Right cardiac atrium (tissue), 5 donors: ENCODE data around the gene LTN1. TPM values are rescaled to one million over a fixed set of nuclear protein-coding genes. Genes with fewer than 3 reads are reported as not detected.
A peak's percentile ranks its signal among the peaks of the same experiment; 100 is the strongest.

Experiments
- ATAC-seq, 2 donors: fragments of 200-7000 bp; cut with Tn5 transposase; one replicate each; pipeline versions ENCODE4 v1.8.0 to v1.9.1; 2020; ENCODE audit warnings: moderate library complexity in 2 of 2, mild to moderate bottlenecking in 1 of 2
- DNase-seq, 3 donors: peaks; one replicate each; pipeline ENCODE4 v3.0.0-alpha.2; 2020
- H3K27ac ChIP-seq: one replicate; pipeline ENCODE4 v1.5.1; 2013; ENCODE audit warnings: mild to moderate bottlenecking, low read length, control low read depth, moderate library complexity
- H3K27me3 ChIP-seq: one replicate; pipeline ENCODE4 v1.6.1; 2013; ENCODE audit not compliant: control insufficient read depth, insufficient read depth
- H3K4me1 ChIP-seq: one replicate; pipeline ENCODE4 v1.6.1; 2013; ENCODE audit warnings: low read length; ENCODE audit not compliant: control insufficient read depth, insufficient read depth
- H3K4me3 ChIP-seq: one replicate; pipeline ENCODE4 v1.5.1; 2013; ENCODE audit warnings: low read length, control low read depth
- H3K9me3 ChIP-seq: one replicate; pipeline ENCODE4 v1.6.1; 2013; ENCODE audit warnings: low read length; ENCODE audit not compliant: control insufficient read depth
- WGBS: extraction: QIAGEN DNeasy Blood & Tissue Kit; methylation state at CpG from one replicate; pipeline ENCODE4 v1.1.7; 2013; 5-methylcytosine and 5-hydroxymethylcytosine counted together
- intact Hi-C, 4 donors: fragments of 100-400 bp; cut with DNase I; formaldehyde crosslinking; loops; one replicate each; pipeline versions ENCODE4 v1.11.0 to v1.14.0; 2022 to 2023
- polyA plus RNA-seq: library from polyadenylated mRNA; stranded (reverse); fragments of 200-250 nt; gene quantifications from one replicate; pipeline ENCODE4 v1.2.3, GENCODE V29; 2013
- total RNA-seq, 4 donors: library from RNA; stranded (reverse); fragmentation: NEBNext Ultra II Directional; extraction: Animal tissue kit (Norgen Biotek cat#: 25700); gene quantifications; one replicate each; pipeline ENCODE4 v1.2.1, GENCODE V29; 2021
- donor health status: healthy with polysubstance abuse.
- donor health status: DM: no; HTN: yes; CAD: no.
- donor health status: DM: no; HTN: no; CAD: no.
- donor health status: DM: no; HTN: yes; CAD: no; lungs with severe emphysema.
- donor health status: DM: yes; HTN: yes; CAD: no.

LTN1 gene
- total and polyA plus RNA-seq, 5 donors: 4.8 to 20.0 (median 18.2) TPM

GRCh38 chr21:28982637-28983036, 10.0 kb downstream of the LTN1 start:
- ATAC-seq: no peak
- 82% methylated on average over 1 of the region's 1 CpG for WGBS
- Histone ChIP-seq H3K4me3 (no peak overlapping the region), H3K4me1 (no peaks in the 10 kb centered on the region), H3K9me3 (no peaks in the 10 kb centered on the region), H3K27ac (no peak overlapping the region), H3K27me3 (no peaks in the 10 kb centered on the region)
- no peak for DNase-seq
- intact Hi-C loops: no loop called here

- H3K27ac ChIP-seq: no peak overlapping the region
- DNase-seq (no peak), ATAC-seq (no peak)
- 85% methylated on average over 1 of the region's 1 CpG for WGBS
- H3K4me3 ChIP-seq: no peak overlapping the region
- no peaks in the 10 kb centered on the region for H3K4me1 ChIP-seq
- intact Hi-C loops: no loop called here
- no peaks in the 10 kb centered on the region for H3K9me3 ChIP-seq
- no peaks in the 10 kb centered on the region for H3K27me3 ChIP-seq
These were observed 13.6 kb downstream of the LTN1 start for GRCh38 chr21:28979092-28979491.

DNA sequence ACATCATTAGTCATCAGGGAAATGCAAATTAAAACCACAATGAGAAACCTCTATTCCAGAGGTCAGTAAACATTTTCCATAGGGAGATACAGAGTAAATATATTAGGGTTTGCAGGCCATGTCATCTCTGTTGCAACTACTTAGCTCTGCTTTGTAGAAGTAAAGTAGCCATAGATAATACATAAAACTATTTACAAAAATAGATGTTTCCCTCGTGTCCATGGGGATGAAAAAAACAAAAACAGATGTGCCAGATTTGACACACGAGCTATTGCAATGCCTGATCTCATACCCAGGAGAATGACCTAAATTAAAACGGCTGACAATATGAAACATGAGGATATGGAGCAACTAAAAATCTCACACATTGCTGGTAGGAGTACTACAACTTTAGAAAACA, 17.3 kb downstream of the LTN1 start:
- no peak for ATAC-seq
- Histone ChIP-seq H3K27me3 (no peaks in the 10 kb centered on the region), H3K27ac (no peak overlapping the region), H3K4me3 (no peak overlapping the region), H3K9me3 (no peaks in the 10 kb centered on the region), H3K4me1 (no peaks in the 10 kb centered on the region)
- WGBS: 21% methylated on average over 3 of the region's 3 CpGs
- intact Hi-C loops: no loop called here
- DNase-seq: no peak

- intact Hi-C loops: no loop called here
- 92% methylated on average over 6 of the region's 6 CpGs for WGBS
- DNase-seq (no peak), ATAC-seq (no peak)
- H3K9me3 ChIP-seq: no peaks in the 10 kb centered on the region
- no peaks in the 10 kb centered on the region for H3K4me1 ChIP-seq
- no peaks in the 10 kb centered on the region for H3K27me3 ChIP-seq
- H3K4me3 ChIP-seq: no peak overlapping the region
- H3K27ac ChIP-seq: no peak overlapping the region
These were observed 18.0 kb downstream of the LTN1 start for GRCh38 chr21:28974531-28975227.

DNA sequence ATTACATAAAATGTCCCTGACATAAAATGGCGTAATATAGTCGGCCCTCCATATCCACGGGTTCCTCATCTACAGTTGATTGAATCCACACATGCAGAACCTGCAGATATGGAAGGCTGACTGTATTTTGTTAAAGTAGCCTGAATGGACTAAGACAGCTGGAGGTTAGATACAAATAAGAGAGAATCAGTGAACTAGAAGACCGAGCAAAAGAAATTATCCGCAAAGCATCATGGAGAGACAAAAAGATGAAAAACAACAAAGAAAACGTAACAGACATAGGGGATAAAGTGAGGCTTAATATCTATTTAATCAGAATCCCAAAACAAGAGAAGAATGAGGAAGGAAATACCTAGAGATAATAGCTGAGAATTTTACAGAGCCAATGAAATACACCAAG, 20.3 kb downstream of the LTN1 start:
- intact Hi-C loops: no loop called here
- Histone ChIP-seq H3K4me1 (no peaks in the 10 kb centered on the region), H3K9me3 (no peaks in the 10 kb centered on the region), H3K4me3 (no peak overlapping the region), H3K27ac (no peak overlapping the region), H3K27me3 (no peaks in the 10 kb centered on the region)
- WGBS: 97% methylated on average over 6 of the region's 6 CpGs
- ATAC-seq: no peak
- DNase-seq: no peak

- DNase-seq (no peak), ATAC-seq (peak; percentile 49 to 81)
- H3K27me3 ChIP-seq: no peaks in the 10 kb centered on the region
- intact Hi-C loops: no loop called here
- no peaks in the 10 kb centered on the region for H3K9me3 ChIP-seq
- H3K4me3 ChIP-seq: no peak overlapping the region
- no peaks in the 10 kb centered on the region for H3K4me1 ChIP-seq
- WGBS: 77% methylated on average over 2 of the region's 2 CpGs
- H3K27ac ChIP-seq: no peak overlapping the region
These were observed 21.5 kb downstream of the LTN1 start for GRCh38 chr21:28971171-28971570.

DNA sequence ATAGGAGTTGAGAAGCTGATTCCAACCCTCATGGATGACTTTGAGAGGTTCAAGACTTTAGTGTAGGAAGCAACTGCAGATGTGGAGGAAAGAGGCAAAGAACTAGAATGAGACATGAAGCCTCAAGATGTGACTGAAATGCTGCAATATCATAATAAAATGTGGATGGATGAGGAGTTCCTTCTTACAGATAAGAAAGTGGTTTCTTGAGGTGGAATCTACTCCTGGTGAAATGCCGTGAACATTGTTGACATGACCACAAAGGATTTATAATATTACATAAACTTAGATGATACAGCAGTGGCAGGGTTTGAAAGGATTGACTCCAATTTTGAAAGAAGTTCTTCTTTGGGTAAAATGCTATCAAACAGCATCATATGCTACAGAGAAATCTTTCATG, 28.8 kb downstream of the LTN1 start:
- H3K27me3 ChIP-seq: no peaks in the 10 kb centered on the region
- 100% methylated on average over 1 of the region's 1 CpG for WGBS

DNA sequence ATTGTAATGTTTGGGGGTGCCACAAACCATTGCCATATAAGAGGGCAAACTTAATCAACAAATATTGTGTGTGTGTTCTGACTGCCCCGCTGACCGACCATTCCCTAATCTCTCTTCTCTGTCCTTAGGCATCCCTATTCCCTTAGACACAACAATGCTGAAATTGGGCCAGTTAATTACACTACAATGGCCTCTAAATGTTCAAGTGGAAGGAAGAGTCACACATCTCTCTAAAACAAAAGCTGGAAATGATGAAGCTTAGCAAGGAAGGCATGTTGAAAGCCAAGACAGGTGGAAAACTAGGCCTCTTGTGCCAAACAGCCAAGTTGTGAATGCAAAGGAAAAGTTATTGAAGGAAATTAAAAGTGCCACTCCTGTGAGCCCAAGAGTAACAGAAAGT, 30.2 kb downstream of the LTN1 start:
- WGBS: 75% methylated on average over 2 of the region's 2 CpGs
- ATAC-seq (no peak), DNase-seq (no peak)
- Histone ChIP-seq H3K4me1 (no peaks in the 10 kb centered on the region), H3K9me3 (no peaks in the 10 kb centered on the region), H3K27ac (no peak overlapping the region), H3K4me3 (no peak overlapping the region), H3K27me3 (no peaks in the 10 kb centered on the region)
- intact Hi-C loops: no loop called here

More for the DNA sequence above, 28.8 kb downstream of the LTN1 start:
- intact Hi-C loops: no loop called here
- Histone ChIP-seq H3K4me1 (no peaks in the 10 kb centered on the region), H3K9me3 (no peaks in the 10 kb centered on the region), H3K27ac (no peak overlapping the region), H3K4me3 (no peak overlapping the region)
- DNase-seq (no peak), ATAC-seq (no peak)

GRCh38 chr21:28961927-28962326, 30.8 kb downstream of the LTN1 start:
- Histone ChIP-seq H3K4me1 (no peaks in the 10 kb centered on the region), H3K4me3 (no peak overlapping the region), H3K9me3 (no peaks in the 10 kb centered on the region), H3K27me3 (no peaks in the 10 kb centered on the region), H3K27ac (no peak overlapping the region)
- 87% methylated on average over 3 of the region's 3 CpGs for WGBS
- DNase-seq (no peak), ATAC-seq (no peak)
- intact Hi-C loops: no loop called here

DNA sequence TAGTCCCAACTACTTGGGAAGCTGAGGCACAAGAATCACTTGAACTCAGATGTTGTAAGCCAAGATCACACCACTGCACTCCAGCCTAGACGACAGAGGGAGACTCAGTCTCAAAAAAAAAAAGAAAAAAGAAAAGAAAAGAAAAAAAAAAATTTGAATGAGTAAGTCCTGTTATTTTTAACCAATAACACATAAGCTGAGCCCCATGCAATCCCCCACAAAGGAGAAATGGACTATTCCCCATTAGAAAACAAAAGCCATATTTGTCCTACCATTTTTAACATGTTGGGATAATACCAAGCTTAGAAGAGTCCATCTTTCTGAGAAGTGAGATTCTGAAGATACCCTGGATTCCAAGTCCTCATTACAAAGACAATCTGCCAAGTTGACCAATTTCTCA, 32.4 kb downstream of the LTN1 start:
- H3K4me1 ChIP-seq: no peaks in the 10 kb centered on the region
- intact Hi-C loops: no loop called here
- WGBS: 84% methylated on average over 1 of the region's 1 CpG
- no peaks in the 10 kb centered on the region for H3K27me3 ChIP-seq
- no peaks in the 10 kb centered on the region for H3K9me3 ChIP-seq
- H3K4me3 ChIP-seq: no peak overlapping the region
- no peak for DNase-seq
- no peak for ATAC-seq
- no peak overlapping the region for H3K27ac ChIP-seq

DNA sequence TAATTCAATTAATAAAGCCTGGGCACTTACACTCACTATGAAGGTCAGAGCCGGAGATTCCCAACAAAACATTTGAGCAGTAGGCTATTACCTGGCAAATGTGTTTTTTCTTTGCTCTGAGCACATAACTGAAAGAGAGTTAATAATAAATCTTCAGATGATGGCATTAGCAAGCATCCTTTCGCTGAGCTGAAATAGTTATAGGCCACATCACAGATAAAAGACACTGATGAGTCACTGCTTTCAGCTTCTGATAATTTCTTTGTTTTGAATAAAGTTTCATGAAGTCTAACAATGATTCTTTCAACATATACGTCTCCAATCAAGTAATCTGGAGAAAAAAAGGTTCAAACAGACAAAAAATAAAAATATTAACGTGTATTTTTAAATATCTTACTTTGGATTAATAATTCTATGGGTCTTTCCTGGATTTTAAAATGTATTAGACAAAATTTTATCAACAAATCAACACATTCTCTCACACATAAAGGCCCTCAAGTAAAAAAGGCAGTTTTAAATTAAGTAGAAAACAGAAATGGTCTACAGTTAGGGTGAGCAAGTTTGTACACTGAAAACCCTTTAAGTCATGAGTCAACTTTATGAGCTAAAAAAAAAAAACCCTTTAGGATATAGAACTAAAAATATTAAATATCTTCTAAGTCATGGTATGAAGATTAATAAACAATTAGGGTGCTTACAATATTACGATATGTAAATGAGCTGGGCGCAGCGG, 33.1 kb downstream of the LTN1 start:
- no peak for DNase-seq
- WGBS: 84% methylated on average over 7 of the region's 7 CpGs
- Histone ChIP-seq H3K4me1 (no peaks in the 10 kb centered on the region), H3K9me3 (no peaks in the 10 kb centered on the region), H3K4me3 (no peak overlapping the region), H3K27me3 (no peaks in the 10 kb centered on the region), H3K27ac (no peak overlapping the region)
- no peak for ATAC-seq
- intact Hi-C loops: no loop called here
